ENCODE data around the gene HOXA3. TPM values are rescaled to one million over a fixed set of nuclear protein-coding genes. Genes with fewer than 3 reads are reported as not detected.

Gene HOXA3
- total and polyA plus RNA-seq, 10 of the 15 experiments (the other 5 are each of a cell fraction or from before 2014, with no cell fraction given), result 0.05 TPM; not detected in 9

DNA sequence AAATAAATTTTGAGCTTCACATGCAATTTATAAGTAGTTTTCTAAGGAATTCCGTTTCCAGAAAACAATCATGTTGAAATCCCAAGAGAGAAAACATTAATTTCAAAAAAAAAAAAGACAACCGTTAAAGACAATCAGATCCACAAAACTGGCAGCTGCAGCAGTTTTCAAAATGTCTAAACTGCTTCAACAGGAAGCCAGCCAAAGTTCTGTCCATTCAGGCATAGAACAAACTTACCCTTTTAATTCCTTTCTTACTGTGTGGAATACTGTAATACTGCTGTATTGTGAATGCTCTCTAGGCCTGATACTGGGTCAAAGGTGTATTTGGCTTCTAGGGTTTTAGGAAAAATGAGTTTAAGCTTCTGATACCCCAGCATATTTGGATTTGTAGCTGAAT lies 88.2 kb downstream of the HOXA3 start:
- DNase-seq (ENCODE audit: low read depth, low spot score) (no peak), FAIRE-seq (no peak), ATAC-seq (no peak)
- Histone ChIP-seq H3K4me3 (no peak overlapping the region), H3K4me2 (ENCODE audit: control insufficient read depth, insufficient read depth) (no peak overlapping the region), H3K36me3 (ENCODE audit: control insufficient read depth in 2 of 2, insufficient read depth in 2 of 2, low read length in 1 of 2) (no peaks in the 10 kb centered on the region), H3K79me2 (ENCODE audit: control insufficient read depth, insufficient read depth, low read length) (no peaks in the 10 kb centered on the region), H4K20me1 (ENCODE audit: control insufficient read depth, insufficient read depth) (no peaks in the 10 kb centered on the region), H3K27ac (ENCODE audit: control insufficient read depth, insufficient read depth) (no peak overlapping the region), H3K4me1 (ENCODE audit: control insufficient read depth, insufficient read depth, low read length) (no peaks in the 10 kb centered on the region), H3K27me3 (replicated peaks in 1 of 2; ENCODE audit: control insufficient read depth in 2 of 2, insufficient read depth in 2 of 2, low read length in 1 of 2) (no peaks in the 10 kb centered on the region), H2AFZ (ENCODE audit: control insufficient read depth, low read depth, low read length) (no peak overlapping the region), H3K9me3 (replicated peaks; ENCODE audit: control insufficient read depth, insufficient read depth, low read length) (no peaks in the 10 kb centered on the region), H3K9ac (ENCODE audit: control insufficient read depth, insufficient read depth, low read length) (no peak overlapping the region)
- ChIA-PET POLR2A (interaction anchor here (0.7 kb wide), 1 partner anchor 85 kb away, joined by 3 read pairs; no protein-coding TSS in a partner anchor), SMC1A (ENCODE audit: uncharacterized antibody, unreplicated experiment) (interaction anchor here (0.9 to 2.2 kb wide), 4 partner anchors 10 to 26 kb away, joined by 3 to 8 read pairs (median 4); no protein-coding TSS in a partner anchor), RAD21 (ENCODE audit: unreplicated experiment) (interaction anchor here (0.7 to 2.1 kb wide), 5 partner anchors 20 to 382 kb away, joined by 3 to 5 read pairs (median 3); no protein-coding TSS in a partner anchor), CTCF (interaction anchor here (0.6 to 1.4 kb wide), 8 partner anchors 10 to 860 kb away, joined by 3 to 5 read pairs (median 3); no protein-coding TSS in a partner anchor)
- in situ Hi-C loops (cut with MboI) (no loop called here), intact Hi-C loops (cut with micrococcal nuclease; ENCODE audit: unreplicated experiment) (no loop called here)
- 0% methylated on average over 2 of the region's 2 CpGs for WGBS (ENCODE audit: insufficient coverage, insufficient replicate concordance, low lambda C conversion rate, missing lambda C conversion rate)
- no TSS peak for BruUV-seq (replicated peaks)
- no peak for TF ChIP-seq IKZF1 (conservative IDR thresholded peaks at IDR 0.05)

DNA sequence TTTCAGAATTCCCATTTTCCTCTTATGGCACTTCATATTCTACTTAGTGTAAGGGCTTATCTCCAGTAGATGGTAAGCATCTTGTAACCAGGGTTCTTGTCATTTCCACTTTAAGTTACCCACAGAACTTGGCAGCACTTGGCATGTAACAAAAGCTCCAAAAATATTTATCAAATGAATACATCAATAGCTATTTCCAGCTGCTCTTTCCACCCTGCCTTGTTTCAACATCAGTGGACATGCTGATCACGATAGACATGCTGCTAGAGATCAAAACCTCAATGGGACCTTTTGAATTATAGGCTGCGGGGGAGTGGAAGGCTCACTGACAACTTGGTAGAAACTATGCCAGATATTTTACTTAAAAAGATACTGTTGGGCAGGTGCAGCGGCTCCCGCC lies 89.4 kb downstream of the HOXA3 start:
- no peak for ATAC-seq
- Histone ChIP-seq H4K20me1 (ENCODE audit: control insufficient read depth, insufficient read depth) (no peaks in the 10 kb centered on the region), H3K79me2 (ENCODE audit: control insufficient read depth, insufficient read depth, low read length) (no peaks in the 10 kb centered on the region), H3K9ac (ENCODE audit: control insufficient read depth, insufficient read depth, low read length) (no peak overlapping the region), H3K27ac (ENCODE audit: control insufficient read depth, insufficient read depth) (no peak overlapping the region), H3K4me2 (ENCODE audit: control insufficient read depth, insufficient read depth) (no peak overlapping the region), H3K27me3 (replicated peaks in 1 of 2; ENCODE audit: control insufficient read depth in 2 of 2, insufficient read depth in 2 of 2, low read length in 1 of 2) (no peaks in the 10 kb centered on the region), H3K4me1 (ENCODE audit: control insufficient read depth, insufficient read depth, low read length) (no peaks in the 10 kb centered on the region), H3K36me3 (ENCODE audit: control insufficient read depth in 2 of 2, insufficient read depth in 2 of 2, low read length in 1 of 2) (no peaks in the 10 kb centered on the region), H2AFZ (ENCODE audit: control insufficient read depth, low read depth, low read length) (no peak overlapping the region), H3K9me3 (replicated peaks; ENCODE audit: control insufficient read depth, insufficient read depth, low read length) (no peaks in the 10 kb centered on the region), H3K4me3 (no peak overlapping the region)
- ChIA-PET SMC1A (ENCODE audit: uncharacterized antibody, unreplicated experiment) (interaction anchor here (0.6 to 0.9 kb wide), 2 partner anchors 18 to 36 kb away, joined by 3 read pairs; no protein-coding TSS in a partner anchor), RAD21 (ENCODE audit: unreplicated experiment) (interaction anchor here (0.6 kb wide), 1 partner anchor 1301 kb away, joined by 3 read pairs; no protein-coding TSS in a partner anchor), CTCF (interaction anchor here (1.1 to 1.3 kb wide), 2 partner anchors 13 to 33 kb away, joined by 3 read pairs; partner anchors contain the start of gene HOXA1), POLR2A (no interaction called here)
- TF ChIP-seq ATF3 (IDR thresholded peaks at IDR 0.05; ENCODE audit: borderline replicate concordance, extremely low read depth, low read depth, low read length) (no peak), HDGF (IDR thresholded peaks at IDR 0.05) (no peak), SIN3A (IDR thresholded peaks at IDR 0.05; ENCODE audit: low read depth, low read length) (no peak), NBN (IDR thresholded peaks at IDR 0.05) (no peak), GABPA (IDR thresholded peaks at IDR 0.05; ENCODE audit: low read depth) (no peak), ESRRA (IDR thresholded peaks at IDR 0.05; ENCODE audit: low read length) (no peak), IKZF2 (IDR thresholded peaks at IDR 0.05) (no peak)
- in situ Hi-C loops (cut with MboI), result no loop called here
- BruUV-seq (replicated peaks), result no TSS peak
- DNase-seq (ENCODE audit: low read depth, low spot score), result no peak
- no peak for FAIRE-seq
- intact Hi-C loops (cut with micrococcal nuclease; ENCODE audit: unreplicated experiment), result no loop called here
- 78% methylated on average over 4 of the region's 4 CpGs for WGBS (ENCODE audit: insufficient coverage, insufficient replicate concordance, low lambda C conversion rate, missing lambda C conversion rate)

MicroRNA genes within 50 kb of the gene (microRNA counts, 767-probe panel; counts per million panel counts)
- microRNA hsa-miR-196b-5p, result 977 counts per million, percentile 26 among the panel's probes with 10 or more counts

Small RNAs within 50 kb of the gene (microRNA-seq; reads per million reads assigned to microRNA genes)
- 0.75 reads per million for gene MIR196B

Small RNAs within 50 kb of the gene (small RNA-seq; reads per million reads assigned to genes)
- gene AC004080.5 (not detected), gene RF01977 (not detected), gene RF02140 (not detected), gene RF02141 (not detected)

Other genes with a start within 250 kb of the HOXA3 start
Only the 7 nearest of the 11 such genes appear.
- gene HOXA4, start 21.8 kb downstream of the HOXA3 start, total RNA-seq (2014; rRNA removed), result not detected in 2 replicates
- not detected in 2 replicates for gene HOXA4, start 21.8 kb downstream of the HOXA3 start, total RNA-seq (2014; rRNA removed; fragmentation: Illumina TruSeq; extraction: Trizol)
- not detected in 2 replicates for gene HOXA4, start 21.8 kb downstream of the HOXA3 start, total RNA-seq (2021)
- 0.07 and 0.26 TPM in 2 replicates for gene HOXA4, start 21.8 kb downstream of the HOXA3 start, polyA plus RNA-seq (2011; rRNA removed)
- not detected in 2 replicates for gene HOXA4, start 21.8 kb downstream of the HOXA3 start, polyA plus RNA-seq (2014; fragmentation: Illumina TruSeq; extraction: Trizol)
- gene HOXA4, start 21.8 kb downstream of the HOXA3 start, polyA plus RNA-seq (2014; fragmentation: Nextera tagmentation; extraction: Ambion mirVana), result not detected
- gene HOXA4, start 21.8 kb downstream of the HOXA3 start, polyA plus RNA-seq (2014; rRNA removed), result not detected in 2 replicates
- gene HOXA4, start 21.8 kb downstream of the HOXA3 start, polyA plus RNA-seq (2016; fragmentation: Nextera tagmentation; extraction: Ambion mirVana), result not detected
- gene HOXA5, start 8.9 kb downstream of the HOXA3 start, total RNA-seq (2014; rRNA removed), result not detected in 2 replicates
- gene HOXA5, start 8.9 kb downstream of the HOXA3 start, total RNA-seq (2014; rRNA removed; fragmentation: Illumina TruSeq; extraction: Trizol), result not detected in 2 replicates
- gene HOXA5, start 8.9 kb downstream of the HOXA3 start, total RNA-seq (2021), result 0.13 TPM in 1 of 2 replicates, not detected in the other
- 0.05 and 0.29 TPM in 2 replicates for gene HOXA5, start 8.9 kb downstream of the HOXA3 start, polyA plus RNA-seq (2011; rRNA removed)
- not detected in 2 replicates for gene HOXA5, start 8.9 kb downstream of the HOXA3 start, polyA plus RNA-seq (2014; fragmentation: Illumina TruSeq; extraction: Trizol)
- not detected for gene HOXA5, start 8.9 kb downstream of the HOXA3 start, polyA plus RNA-seq (2014; fragmentation: Nextera tagmentation; extraction: Ambion mirVana)
- gene HOXA5, start 8.9 kb downstream of the HOXA3 start, polyA plus RNA-seq (2014; rRNA removed), result not detected in 2 replicates
- gene HOXA5, start 8.9 kb downstream of the HOXA3 start, polyA plus RNA-seq (2016; fragmentation: Nextera tagmentation; extraction: Ambion mirVana), result not detected
- not detected in 2 replicates for gene HOXA6, start 4.8 kb downstream of the HOXA3 start, total RNA-seq (2014; rRNA removed)
- gene HOXA6, start 4.8 kb downstream of the HOXA3 start, total RNA-seq (2014; rRNA removed; fragmentation: Illumina TruSeq; extraction: Trizol), result not detected in 2 replicates
- not detected in 2 replicates for gene HOXA6, start 4.8 kb downstream of the HOXA3 start, total RNA-seq (2021)
- 0.08 TPM in 1 of 2 replicates, not detected in the other for gene HOXA6, start 4.8 kb downstream of the HOXA3 start, polyA plus RNA-seq (2011; rRNA removed)
- not detected in 2 replicates for gene HOXA6, start 4.8 kb downstream of the HOXA3 start, polyA plus RNA-seq (2014; fragmentation: Illumina TruSeq; extraction: Trizol)
- gene HOXA6, start 4.8 kb downstream of the HOXA3 start, polyA plus RNA-seq (2014; fragmentation: Nextera tagmentation; extraction: Ambion mirVana), result not detected
- gene HOXA6, start 4.8 kb downstream of the HOXA3 start, polyA plus RNA-seq (2014; rRNA removed), result not detected in 2 replicates
- not detected for gene HOXA6, start 4.8 kb downstream of the HOXA3 start, polyA plus RNA-seq (2016; fragmentation: Nextera tagmentation; extraction: Ambion mirVana)
- not detected in 2 replicates for gene HOXA7, start 4.1 kb upstream of the HOXA3 start, total RNA-seq (2014; rRNA removed)
- gene HOXA7, start 4.1 kb upstream of the HOXA3 start, total RNA-seq (2014; rRNA removed; fragmentation: Illumina TruSeq; extraction: Trizol), result not detected in 2 replicates
- not detected in 2 replicates for gene HOXA7, start 4.1 kb upstream of the HOXA3 start, total RNA-seq (2021)
- gene HOXA7, start 4.1 kb upstream of the HOXA3 start, polyA plus RNA-seq (2011; rRNA removed), result not detected in 2 replicates
- not detected in 2 replicates for gene HOXA7, start 4.1 kb upstream of the HOXA3 start, polyA plus RNA-seq (2014; fragmentation: Illumina TruSeq; extraction: Trizol)
- gene HOXA7, start 4.1 kb upstream of the HOXA3 start, polyA plus RNA-seq (2014; fragmentation: Nextera tagmentation; extraction: Ambion mirVana), result not detected
- not detected in 2 replicates for gene HOXA7, start 4.1 kb upstream of the HOXA3 start, polyA plus RNA-seq (2014; rRNA removed)
- gene HOXA7, start 4.1 kb upstream of the HOXA3 start, polyA plus RNA-seq (2016; fragmentation: Nextera tagmentation; extraction: Ambion mirVana), result not detected
- not detected in 2 replicates for gene HOXA9, start 13.0 kb upstream of the HOXA3 start, total RNA-seq (2014; rRNA removed)
- gene HOXA9, start 13.0 kb upstream of the HOXA3 start, total RNA-seq (2014; rRNA removed; fragmentation: Illumina TruSeq; extraction: Trizol), result not detected in 2 replicates
- gene HOXA9, start 13.0 kb upstream of the HOXA3 start, total RNA-seq (2021), result not detected in 2 replicates
- not detected in 2 replicates for gene HOXA9, start 13.0 kb upstream of the HOXA3 start, polyA plus RNA-seq (2011; rRNA removed)
- not detected in 2 replicates for gene HOXA9, start 13.0 kb upstream of the HOXA3 start, polyA plus RNA-seq (2014; fragmentation: Illumina TruSeq; extraction: Trizol)
- not detected for gene HOXA9, start 13.0 kb upstream of the HOXA3 start, polyA plus RNA-seq (2014; fragmentation: Nextera tagmentation; extraction: Ambion mirVana)
- not detected in 2 replicates for gene HOXA9, start 13.0 kb upstream of the HOXA3 start, polyA plus RNA-seq (2014; rRNA removed)
- gene HOXA9, start 13.0 kb upstream of the HOXA3 start, polyA plus RNA-seq (2016; fragmentation: Nextera tagmentation; extraction: Ambion mirVana), result not detected
- not detected in 2 replicates for gene HOXA10, start 21.7 kb upstream of the HOXA3 start, total RNA-seq (2014; rRNA removed)
- not detected in 2 replicates for gene HOXA10, start 21.7 kb upstream of the HOXA3 start, total RNA-seq (2014; rRNA removed; fragmentation: Illumina TruSeq; extraction: Trizol)
- gene HOXA10, start 21.7 kb upstream of the HOXA3 start, total RNA-seq (2021), result not detected in 2 replicates
- gene HOXA10, start 21.7 kb upstream of the HOXA3 start, polyA plus RNA-seq (2011; rRNA removed), result not detected in 2 replicates
- not detected in 2 replicates for gene HOXA10, start 21.7 kb upstream of the HOXA3 start, polyA plus RNA-seq (2014; fragmentation: Illumina TruSeq; extraction: Trizol)
- gene HOXA10, start 21.7 kb upstream of the HOXA3 start, polyA plus RNA-seq (2014; fragmentation: Nextera tagmentation; extraction: Ambion mirVana), result not detected
- not detected in 2 replicates for gene HOXA10, start 21.7 kb upstream of the HOXA3 start, polyA plus RNA-seq (2014; rRNA removed)
- not detected for gene HOXA10, start 21.7 kb upstream of the HOXA3 start, polyA plus RNA-seq (2016; fragmentation: Nextera tagmentation; extraction: Ambion mirVana)
- not detected in 2 replicates for gene HOXA11, start 32.6 kb upstream of the HOXA3 start, total RNA-seq (2014; rRNA removed)
- not detected in 2 replicates for gene HOXA11, start 32.6 kb upstream of the HOXA3 start, total RNA-seq (2014; rRNA removed; fragmentation: Illumina TruSeq; extraction: Trizol)
- gene HOXA11, start 32.6 kb upstream of the HOXA3 start, total RNA-seq (2021), result not detected in 2 replicates
- not detected in 2 replicates for gene HOXA11, start 32.6 kb upstream of the HOXA3 start, polyA plus RNA-seq (2011; rRNA removed)
- gene HOXA11, start 32.6 kb upstream of the HOXA3 start, polyA plus RNA-seq (2014; fragmentation: Illumina TruSeq; extraction: Trizol), result not detected in 2 replicates
- not detected for gene HOXA11, start 32.6 kb upstream of the HOXA3 start, polyA plus RNA-seq (2014; fragmentation: Nextera tagmentation; extraction: Ambion mirVana)
- not detected in 2 replicates for gene HOXA11, start 32.6 kb upstream of the HOXA3 start, polyA plus RNA-seq (2014; rRNA removed)
- gene HOXA11, start 32.6 kb upstream of the HOXA3 start, polyA plus RNA-seq (2016; fragmentation: Nextera tagmentation; extraction: Ambion mirVana), result not detected

All from GM12878 (cell line).